Peyer's patch (tissue), 4 donors: Measurements from ENCODE around the gene ZNF527.

Experiments
- POLR2A ChIP-seq, 2 donors: fragments of 450-650 bp; IDR thresholded peaks; one replicate each; pipeline ENCODE4 v1.5.1; 2017; ENCODE audit warnings: antibody characterized with exemption in 2 of 2, mild to moderate bottlenecking in 2 of 2, moderate library complexity in 2 of 2
- TF ChIP-seq, protein P1 (sequence below), 6 experiments: fragments of 450-650 bp in 4 of 6; fragments of 200-600 bp in 2 of 6; sonication (generic) in 1 of 6; IDR thresholded peaks; one replicate each; pipeline ENCODE4 v1.5.1; 2017 to 2019; ENCODE audit warnings: antibody characterized with exemption in 6 of 6, mild to moderate bottlenecking in 3 of 6, moderate library complexity in 1 of 6

DNA sequence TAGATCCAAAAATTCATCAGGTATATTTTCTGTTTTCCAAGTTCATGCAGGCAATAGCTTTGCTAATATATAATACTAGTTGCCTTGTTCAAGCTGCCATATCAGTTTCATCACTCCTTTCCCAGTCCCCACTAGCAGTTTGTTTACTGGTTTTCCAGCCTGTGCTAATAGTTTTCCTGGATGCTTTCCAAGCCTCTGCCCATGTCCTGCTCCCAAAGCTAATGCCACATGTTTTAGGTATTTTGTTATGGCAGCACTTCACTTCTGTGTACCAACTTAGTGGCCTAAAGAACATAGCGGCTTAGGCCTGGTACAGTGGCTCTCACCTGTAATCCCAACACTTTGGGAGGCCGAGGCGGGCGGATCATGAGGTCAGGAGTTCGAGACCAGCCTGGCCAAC lies 28.1 kb upstream of the ZNF527 start:
- TF ChIP-seq POLR2A (IDR thresholded peaks at IDR 0.05): no peak
- TF ChIP-seq, protein P1, sequence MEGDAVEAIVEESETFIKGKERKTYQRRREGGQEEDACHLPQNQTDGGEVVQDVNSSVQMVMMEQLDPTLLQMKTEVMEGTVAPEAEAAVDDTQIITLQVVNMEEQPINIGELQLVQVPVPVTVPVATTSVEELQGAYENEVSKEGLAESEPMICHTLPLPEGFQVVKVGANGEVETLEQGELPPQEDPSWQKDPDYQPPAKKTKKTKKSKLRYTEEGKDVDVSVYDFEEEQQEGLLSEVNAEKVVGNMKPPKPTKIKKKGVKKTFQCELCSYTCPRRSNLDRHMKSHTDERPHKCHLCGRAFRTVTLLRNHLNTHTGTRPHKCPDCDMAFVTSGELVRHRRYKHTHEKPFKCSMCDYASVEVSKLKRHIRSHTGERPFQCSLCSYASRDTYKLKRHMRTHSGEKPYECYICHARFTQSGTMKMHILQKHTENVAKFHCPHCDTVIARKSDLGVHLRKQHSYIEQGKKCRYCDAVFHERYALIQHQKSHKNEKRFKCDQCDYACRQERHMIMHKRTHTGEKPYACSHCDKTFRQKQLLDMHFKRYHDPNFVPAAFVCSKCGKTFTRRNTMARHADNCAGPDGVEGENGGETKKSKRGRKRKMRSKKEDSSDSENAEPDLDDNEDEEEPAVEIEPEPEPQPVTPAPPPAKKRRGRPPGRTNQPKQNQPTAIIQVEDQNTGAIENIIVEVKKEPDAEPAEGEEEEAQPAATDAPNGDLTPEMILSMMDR (IDR thresholded peaks at IDR 0.05): no peak
